OCI-LY3 (cell line): Measurements from ENCODE around the gene RGS1.

Experiments used
- H2AFZ ChIP-seq: fragments of 200-600, 300-600 bp; shearing (Covaris generic); 2 replicates; pipeline ENCODE4 v1.6.0; 2014; ENCODE audit warnings: antibody characterized with exemption, low read depth, low read length
- H3K27ac ChIP-seq: fragments of 200-600, 300-600 bp; sonication (generic); 2 replicates; pipeline ENCODE4 v1.5.1; 2014; ENCODE audit warnings: mild to moderate bottlenecking, low read length, moderate library complexity, mixed read lengths
- H3K27me3 ChIP-seq: fragments of 200-600, 300-600 bp; sonication (generic); 2 replicates; pipeline ENCODE4 v1.6.1; 2014; ENCODE audit warnings: low read depth, low read length, mixed read lengths
- H3K36me3 ChIP-seq: fragments of 200-600, 300-600 bp; sonication (generic); replicated peaks from 2 replicates; pipeline ENCODE3; 2014; ENCODE audit warnings: low read depth, low read length, mixed read lengths
- H3K4me1 ChIP-seq: fragments of 300-600, 200-600 bp; sonication (generic); 2 replicates; pipeline ENCODE4 v1.6.1; 2014; ENCODE audit warnings: low read length, mixed read lengths
- H3K4me2 ChIP-seq: fragments of 200-600, 300-600 bp; sonication (generic); 2 replicates; pipeline ENCODE4 v1.6.1; 2014; ENCODE audit warnings: low read length, mixed read lengths
- H3K4me3 ChIP-seq: fragments of 300-600, 200-600 bp; sonication (generic); 2 replicates; pipeline ENCODE4 v1.5.1; 2014; ENCODE audit warnings: antibody characterized with exemption, mild to moderate bottlenecking, low read length, moderate library complexity
- H3K79me2 ChIP-seq: fragments of 300-600, 200-600 bp; shearing (Covaris generic); 2 replicates; pipeline ENCODE4 v1.6.1; 2014; ENCODE audit warnings: mild to moderate bottlenecking, low read length, mixed read lengths
- H3K9ac ChIP-seq: fragments of 300-600, 200-600 bp; shearing (Covaris generic); 2 replicates; pipeline ENCODE4 v1.6.0; 2014; ENCODE audit warnings: mild to moderate bottlenecking, low read length, moderate library complexity
- H3K9me3 ChIP-seq: fragments of 200-600, 300-600 bp; shearing (Covaris generic); 2 replicates; pipeline ENCODE4 v1.6.1; 2014; ENCODE audit warnings: low read length, mixed read lengths; ENCODE audit not compliant: insufficient read depth
- H4K20me1 ChIP-seq: fragments of 200-600, 300-600 bp; sonication (generic); 2 replicates; pipeline ENCODE4 v1.6.1; 2016; ENCODE audit warnings: low read length, mixed read lengths; ENCODE audit not compliant: insufficient read depth
- CTCF ChIP-seq: fragments of 200-600, 300-600 bp; sonication (generic); IDR thresholded peaks from 2 replicates; pipeline ENCODE4 v1.5.1; 2014; ENCODE audit warnings: antibody characterized with exemption, low read length, low read depth
- EZH2phosphoT487 ChIP-seq: fragments of 200-600 bp; shearing (Covaris generic); IDR thresholded peaks from 2 replicates; pipeline ENCODE4 v1.6.1; 2018; ENCODE audit warnings: antibody characterized with exemption, mixed run types, low read depth

Gene RGS1

GRCh38 chr1:192573499-192573898, 2.1 kb upstream of the RGS1 start:
- no peak overlapping the region for H3K27ac ChIP-seq
- H3K27me3 ChIP-seq = no peaks in the 10 kb centered on the region
- H2AFZ ChIP-seq = 0 out of 2 replicates have a peak overlapping the region, but pooled peaks have one; percentile 7
- peaks cover 27% of the 10 kb centered on the region for H3K4me1 ChIP-seq
- peaks cover 30% of the 10 kb centered on the region for H3K79me2 ChIP-seq
- H3K9ac ChIP-seq = 0 out of 2 replicates have a peak overlapping the region, but pooled peaks have one; percentile 1
- peaks cover 28% of the 10 kb centered on the region for H3K36me3 ChIP-seq
- no peak overlapping the region for H3K4me3 ChIP-seq
- peak overlapping the region; percentile 44 for H3K4me2 ChIP-seq
- H3K9me3 ChIP-seq = no peaks in the 10 kb centered on the region
- H4K20me1 ChIP-seq = peaks cover 13% of the 10 kb centered on the region; the same call in 1 of the 2 replicates
- TF ChIP-seq EZH2phosphoT487 = no peak
- TF ChIP-seq CTCF = no peak

GRCh38 chr1:192574073-192574472, 1.5 kb upstream of the RGS1 start:
- H3K36me3 ChIP-seq = peaks cover 34% of the 10 kb centered on the region
- no peaks in the 10 kb centered on the region for H3K27me3 ChIP-seq
- H3K27ac ChIP-seq = no peak overlapping the region
- H4K20me1 ChIP-seq = peaks cover 19% of the 10 kb centered on the region
- H3K9ac ChIP-seq = 0 out of 2 replicates have a peak overlapping the region, but pooled peaks have one; percentile 1
- TF ChIP-seq CTCF (no peak), EZH2phosphoT487 (no peak)
- H3K9me3 ChIP-seq = no peaks in the 10 kb centered on the region
- H3K79me2 ChIP-seq = peaks cover 36% of the 10 kb centered on the region
- H3K4me3 ChIP-seq = no peak overlapping the region
- peaks cover 31% of the 10 kb centered on the region for H3K4me1 ChIP-seq
- H3K4me2 ChIP-seq = peak overlapping the region; percentile 44
- no peak overlapping the region for H2AFZ ChIP-seq

GRCh38 chr1:192576190-192577144, 894 bp downstream of the RGS1 start:
- H3K27me3 ChIP-seq = no peaks in the 10 kb centered on the region
- peak overlapping the region; percentile 93 for H3K4me2 ChIP-seq
- H3K27ac ChIP-seq = peak overlapping the region; percentile 86
- peaks cover 58% of the 10 kb centered on the region for H3K36me3 ChIP-seq
- peak overlapping the region; percentile 90 for H3K9ac ChIP-seq
- H3K4me3 ChIP-seq = peak overlapping the region; percentile 81
- H2AFZ ChIP-seq = no peak overlapping the region
- peaks cover 49% of the 10 kb centered on the region for H3K4me1 ChIP-seq
- H4K20me1 ChIP-seq = peaks cover 42% of the 10 kb centered on the region
- peaks cover 53% of the 10 kb centered on the region for H3K79me2 ChIP-seq
- no peak for TF ChIP-seq CTCF
- no peak for TF ChIP-seq EZH2phosphoT487
- H3K9me3 ChIP-seq = no peaks in the 10 kb centered on the region
